ENCODE data around the gene NRIP1. TPM values are rescaled to one million over a fixed set of nuclear protein-coding genes. Genes with fewer than 3 reads are reported as not detected.

NRIP1 gene
- total and polyA plus RNA-seq, 7 donors = 10.2 to 35.3 (median 26.3) TPM

GRCh38 chr21:15051644-15052458, 12.9 kb downstream of the NRIP1 start:
- 5 to 22% methylated on average over 9 of the region's 9 CpGs for WGBS, 2 donors
- no peak for TF ChIP-seq CTCF (IDR thresholded peaks at IDR 0.05)
- TF ChIP-seq EP300 (IDR thresholded peaks at IDR 0.05) = no peak
- TF ChIP-seq POLR2A (IDR thresholded peaks at IDR 0.05) = no peak
- TF ChIP-seq POLR2AphosphoS5 (IDR thresholded peaks at IDR 0.05) = no peak
- H3K4me3 ChIP-seq = peak overlapping the region in 1 of 4 donors; percentile 1
- intact Hi-C loops (cut with DNase I) = no loop called here
- H3K27me3 ChIP-seq = no peaks in the 10 kb centered on the region
- H3K4me1 ChIP-seq = peaks cover 0 to 79% (median 64%) of the 10 kb centered on the region in 4 donors
- H3K36me3 ChIP-seq = no peaks in the 10 kb centered on the region
- no peaks in the 10 kb centered on the region for H3K9me3 ChIP-seq
- no peak overlapping the region for H3K27ac ChIP-seq
- DNase-seq = no peak

GRCh38 chr21:15050568-15051377, 14.0 kb downstream of the NRIP1 start:
- TF ChIP-seq CTCF (IDR thresholded peaks at IDR 0.05) = no peak
- no peak for TF ChIP-seq POLR2A (IDR thresholded peaks at IDR 0.05)
- TF ChIP-seq POLR2AphosphoS5 (IDR thresholded peaks at IDR 0.05) = no peak
- TF ChIP-seq EP300 (IDR thresholded peaks at IDR 0.05) = no peak
- H3K27ac ChIP-seq = no peak overlapping the region
- H3K36me3 ChIP-seq = no peaks in the 10 kb centered on the region
- no peaks in the 10 kb centered on the region for H3K27me3 ChIP-seq
- H3K4me1 ChIP-seq = peaks cover 0 to 74% (median 59%) of the 10 kb centered on the region in 4 donors
- WGBS, 2 donors = 16 to 42% methylated on average over 11 of the region's 11 CpGs
- intact Hi-C loops (cut with DNase I) = no loop called here
- DNase-seq = no peak
- H3K9me3 ChIP-seq = no peaks in the 10 kb centered on the region
- no peak overlapping the region for H3K4me3 ChIP-seq

- no peaks in the 10 kb centered on the region for H3K9me3 ChIP-seq
- peaks cover 0 to 20% (median 12%) of the 10 kb centered on the region in 4 donors for H3K4me1 ChIP-seq
- peaks cover 0 to 12% (median 0%) of the 10 kb centered on the region in 4 donors for H3K36me3 ChIP-seq
- 89 to 94% methylated on average over 3 of the region's 3 CpGs for WGBS, 2 donors
- TF ChIP-seq EP300 (IDR thresholded peaks at IDR 0.05) (no peak), POLR2AphosphoS5 (IDR thresholded peaks at IDR 0.05) (no peak), POLR2A (IDR thresholded peaks at IDR 0.05) (no peak), CTCF (IDR thresholded peaks at IDR 0.05) (no peak)
- no peak overlapping the region for H3K27ac ChIP-seq
- intact Hi-C loops (cut with DNase I) = no loop called here
- no peak for DNase-seq
- H3K4me3 ChIP-seq = no peak overlapping the region
- no peaks in the 10 kb centered on the region for H3K27me3 ChIP-seq
These were observed 19.8 kb downstream of the NRIP1 start for GRCh38 chr21:15045017-15045416.

- no peaks in the 10 kb centered on the region for H3K9me3 ChIP-seq
- no peak for TF ChIP-seq POLR2A (IDR thresholded peaks at IDR 0.05)
- TF ChIP-seq POLR2AphosphoS5 (IDR thresholded peaks at IDR 0.05) = no peak
- TF ChIP-seq EP300 (IDR thresholded peaks at IDR 0.05) = no peak
- no peak for TF ChIP-seq CTCF (IDR thresholded peaks at IDR 0.05)
- no peaks in the 10 kb centered on the region for H3K27me3 ChIP-seq
- no peaks in the 10 kb centered on the region for H3K4me1 ChIP-seq
- intact Hi-C loops (cut with DNase I) = no loop called here
- DNase-seq = no peak
- H3K27ac ChIP-seq = no peak overlapping the region
- no peak overlapping the region for H3K4me3 ChIP-seq
- peaks cover 0 to 12% (median 0%) of the 10 kb centered on the region in 4 donors for H3K36me3 ChIP-seq
These were observed 22.3 kb downstream of the NRIP1 start for GRCh38 chr21:15042531-15042930.
